GM23338 (cell line): Measurements from ENCODE around the gene IL1RL2. TPM values are rescaled to one million over a fixed set of nuclear protein-coding genes. Genes with fewer than 3 reads are reported as not detected.

ENCODE experiments used
- ATAC-seq: fragments of 200-7000 bp; cut with Tn5 transposase; 3 replicates; pipeline ENCODE4 v1.9.1; 2020
- DNase-seq: peaks from one replicate; pipeline ENCODE4 v3.0.0-alpha.2; 2015; ENCODE audit warnings: low spot score
- H2AFZ ChIP-seq: fragments of 200-600 bp; sonication (generic); 2 replicates; pipeline ENCODE4 v1.8.0; 2016; ENCODE audit warnings: antibody characterized with exemption, mild to moderate bottlenecking, moderate library complexity
- H3F3A ChIP-seq: fragments of 200-600 bp; sonication (generic); replicated peaks from 2 replicates; pipeline ENCODE4 v1.8.0; 2017; ENCODE audit warnings: antibody characterized with exemption, mixed run types, low read depth
- H3K27ac ChIP-seq: fragments of 200-600 bp; sonication (generic); 2 replicates; pipeline ENCODE4 v1.6.1; 2016; ENCODE audit warnings: low read depth
- H3K27me3 ChIP-seq: fragments of 200-600 bp; sonication (generic); 2 replicates; pipeline ENCODE4 v1.8.0; 2016; ENCODE audit warnings: mild to moderate bottlenecking, mixed run types, moderate library complexity; ENCODE audit not compliant: insufficient read depth
- H3K36me3 ChIP-seq: fragments of 200-600 bp; sonication (generic); 2 replicates; pipeline ENCODE4 v1.8.0; 2016; ENCODE audit warnings: mild to moderate bottlenecking; ENCODE audit not compliant: insufficient read depth
- H3K4me1 ChIP-seq: fragments of 200-600 bp; sonication (generic); 2 replicates; pipeline ENCODE4 v1.8.0; 2016; ENCODE audit warnings: mild to moderate bottlenecking, moderate library complexity; ENCODE audit not compliant: insufficient read depth
- H3K4me2 ChIP-seq: fragments of 200-600 bp; sonication (generic); 2 replicates; pipeline ENCODE4 v1.7.1; 2017; ENCODE audit warnings: mixed run types
- H3K4me3 ChIP-seq: fragments of 200-600 bp; sonication (generic); 2 replicates; pipeline ENCODE4 v1.6.1; 2016; ENCODE audit warnings: mixed run types
- H3K79me2 ChIP-seq: fragments of 200-600 bp; sonication (generic); replicated peaks from 2 replicates; pipeline ENCODE4 v1.8.0; 2017; ENCODE audit warnings: mild to moderate bottlenecking; ENCODE audit not compliant: insufficient read depth
- H3K9me2 ChIP-seq: fragments of 200-600 bp; sonication (generic); 2 replicates; pipeline ENCODE4 v1.8.0; 2017; ENCODE audit not compliant: insufficient read depth
- H4K20me1 ChIP-seq: fragments of 200-600 bp; sonication (generic); replicated peaks from 2 replicates; pipeline ENCODE4 v1.8.0; 2017; ENCODE audit warnings: mild to moderate bottlenecking; ENCODE audit not compliant: insufficient read depth
- H3K27ac Mint-ChIP-seq: 2 replicates; pipeline ENCODE4 v1.8.0; 2020; ENCODE audit warnings: inconsistent platforms, mild to moderate bottlenecking, moderate library complexity, mixed read lengths
- H3K27me3 Mint-ChIP-seq: 3 replicates; pipeline ENCODE4 v1.8.0; 2022; ENCODE audit warnings: low read depth, mild to moderate bottlenecking, moderate library complexity, mixed read lengths, inconsistent platforms; ENCODE audit not compliant: insufficient read depth, poor library complexity
- H3K36me3 Mint-ChIP-seq: 3 replicates; pipeline ENCODE4 v1.8.0; 2021; ENCODE audit warnings: low read depth, mild to moderate bottlenecking, inconsistent platforms, moderate library complexity, mixed read lengths
- H3K4me1 Mint-ChIP-seq: 3 replicates; pipeline ENCODE4 v1.8.0; 2020; ENCODE audit warnings: mild to moderate bottlenecking, inconsistent platforms, mixed read lengths
- H3K4me3 Mint-ChIP-seq: 3 replicates; pipeline ENCODE4 v1.8.0; 2021; ENCODE audit warnings: moderate library complexity, mild to moderate bottlenecking, inconsistent platforms, mixed read lengths
- H3K9me3 Mint-ChIP-seq: 3 replicates; pipeline ENCODE4 v1.8.0; 2020; ENCODE audit warnings: moderate library complexity, mild to moderate bottlenecking, inconsistent platforms, mixed read lengths
- CTCF ChIP-seq, 2 experiments: fragments of 200-600 bp in 1 of 2; sonication (generic) in 1 of 2; conservative IDR thresholded peaks; 2 replicates each; pipeline versions ENCODE4 v1.5.1 to v1.6.1; 2016 to 2017; ENCODE audit warnings: antibody characterized with exemption in 2 of 2, low read depth in 2 of 2, mild to moderate bottlenecking in 2 of 2, moderate library complexity in 1 of 2
- NANOG ChIP-seq: IDR thresholded peaks from 2 replicates; pipeline ENCODE4 v1.6.1; 2016; ENCODE audit warnings: antibody characterized with exemption, borderline replicate concordance
- POLR2AphosphoS5 ChIP-seq: IDR thresholded peaks from 2 replicates; pipeline ENCODE4 v1.6.1; 2016; ENCODE audit warnings: antibody characterized with exemption, low read depth
- ZNF114 ChIP-seq: fragments of 250-450 bp; sonication (Bioruptor Pico); IDR thresholded peaks from 2 replicates; pipeline ENCODE4 v1.5.0; 2020; ENCODE audit warnings: mild to moderate bottlenecking, moderate library complexity
- ZNF331 ChIP-seq: fragments of 250-450 bp; sonication (Bioruptor Pico); IDR thresholded peaks from 2 replicates; pipeline ENCODE4 v1.5.0; 2020; ENCODE audit warnings: low read depth, mild to moderate bottlenecking, moderate library complexity
- polyA plus RNA-seq: library from polyadenylated mRNA; unstranded; fragments of >200 nt; fragmentation: Nextera tagmentation; extraction: Ambion mirVana; gene quantifications from 2 replicates; pipeline ENCODE4 v1.2.1, GENCODE V29; 2016
- total RNA-seq: library from RNA; depleted of rRNA; stranded (reverse); fragments of >200 nt; shearing (Covaris generic); gene quantifications from 2 replicates; pipeline ENCODE4 v1.2.3, GENCODE V29; 2014
- TF ChIP-seq, protein P1 (sequence below): IDR thresholded peaks from one replicate; pipeline ENCODE4 v1.6.1; 2018; ENCODE audit warnings: antibody characterized with exemption; ENCODE audit not compliant: unreplicated experiment
- TF ChIP-seq, protein P2 (sequence below): IDR thresholded peaks from 2 replicates; pipeline ENCODE4 v1.6.1; 2016; ENCODE audit warnings: antibody characterized with exemption

Gene IL1RL2
- total and polyA plus RNA-seq, 2 experiments from 2014 or later = not detected

DNA sequence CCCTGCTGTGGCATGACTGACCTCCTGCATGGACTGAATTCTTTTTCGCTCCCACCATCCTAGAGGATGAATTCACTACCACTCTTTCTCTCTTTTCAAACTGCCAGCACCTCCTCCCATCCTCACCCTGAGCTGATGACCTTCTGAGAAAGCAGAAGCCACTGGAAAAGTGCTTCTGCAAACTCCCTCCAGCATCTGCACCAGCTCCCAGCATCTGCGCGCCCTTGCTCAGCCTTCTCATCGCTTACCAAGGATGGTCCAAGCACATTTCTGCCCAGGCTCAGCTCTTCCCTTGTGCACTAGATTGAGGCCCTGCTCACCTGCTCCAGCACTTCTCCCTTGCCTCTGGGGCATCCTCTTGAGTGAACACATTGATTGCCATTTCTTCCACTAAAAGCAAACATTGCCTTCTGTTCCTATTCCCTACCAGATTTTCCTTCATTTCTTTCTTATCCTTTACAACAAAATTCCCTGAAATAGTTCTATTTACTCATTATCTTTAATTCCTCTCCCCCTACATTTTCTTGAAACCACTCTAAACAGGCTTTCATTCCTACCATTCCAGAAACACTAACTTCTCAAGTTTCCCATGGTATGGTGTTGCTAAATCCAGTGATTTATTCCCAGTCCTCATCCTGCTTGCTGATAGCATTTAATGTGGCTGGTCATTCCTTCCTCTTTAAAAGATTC is 81.8 kb downstream of the IL1RL2 start (continued):
- TF ChIP-seq, protein P1, sequence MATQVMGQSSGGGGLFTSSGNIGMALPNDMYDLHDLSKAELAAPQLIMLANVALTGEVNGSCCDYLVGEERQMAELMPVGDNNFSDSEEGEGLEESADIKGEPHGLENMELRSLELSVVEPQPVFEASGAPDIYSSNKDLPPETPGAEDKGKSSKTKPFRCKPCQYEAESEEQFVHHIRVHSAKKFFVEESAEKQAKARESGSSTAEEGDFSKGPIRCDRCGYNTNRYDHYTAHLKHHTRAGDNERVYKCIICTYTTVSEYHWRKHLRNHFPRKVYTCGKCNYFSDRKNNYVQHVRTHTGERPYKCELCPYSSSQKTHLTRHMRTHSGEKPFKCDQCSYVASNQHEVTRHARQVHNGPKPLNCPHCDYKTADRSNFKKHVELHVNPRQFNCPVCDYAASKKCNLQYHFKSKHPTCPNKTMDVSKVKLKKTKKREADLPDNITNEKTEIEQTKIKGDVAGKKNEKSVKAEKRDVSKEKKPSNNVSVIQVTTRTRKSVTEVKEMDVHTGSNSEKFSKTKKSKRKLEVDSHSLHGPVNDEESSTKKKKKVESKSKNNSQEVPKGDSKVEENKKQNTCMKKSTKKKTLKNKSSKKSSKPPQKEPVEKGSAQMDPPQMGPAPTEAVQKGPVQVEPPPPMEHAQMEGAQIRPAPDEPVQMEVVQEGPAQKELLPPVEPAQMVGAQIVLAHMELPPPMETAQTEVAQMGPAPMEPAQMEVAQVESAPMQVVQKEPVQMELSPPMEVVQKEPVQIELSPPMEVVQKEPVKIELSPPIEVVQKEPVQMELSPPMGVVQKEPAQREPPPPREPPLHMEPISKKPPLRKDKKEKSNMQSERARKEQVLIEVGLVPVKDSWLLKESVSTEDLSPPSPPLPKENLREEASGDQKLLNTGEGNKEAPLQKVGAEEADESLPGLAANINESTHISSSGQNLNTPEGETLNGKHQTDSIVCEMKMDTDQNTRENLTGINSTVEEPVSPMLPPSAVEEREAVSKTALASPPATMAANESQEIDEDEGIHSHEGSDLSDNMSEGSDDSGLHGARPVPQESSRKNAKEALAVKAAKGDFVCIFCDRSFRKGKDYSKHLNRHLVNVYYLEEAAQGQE = no peak
- no peak for TF ChIP-seq NANOG

DNA sequence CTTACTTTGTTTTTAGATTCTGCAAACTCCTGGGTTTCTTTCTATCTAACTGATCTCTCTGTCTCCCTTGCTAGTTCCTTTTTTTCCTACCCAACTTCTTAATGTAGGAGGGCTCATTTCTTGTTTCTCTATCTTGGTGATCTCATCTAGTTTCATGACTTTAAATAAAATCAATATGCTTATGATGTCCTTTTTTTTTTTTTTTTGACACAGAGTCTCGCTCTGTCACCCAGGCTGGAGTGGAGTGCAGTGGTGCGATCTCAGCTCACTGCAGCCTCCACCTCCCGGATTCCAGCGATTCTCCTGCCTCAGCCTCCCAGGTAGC is 82.3 kb downstream of the IL1RL2 start:
- no peak overlapping the region for H3K4me3 ChIP-seq
- no peak overlapping the region for H3K4me2 ChIP-seq
- Mint-ChIP-seq H3K9me3 (peaks cover 8% of the 10 kb centered on the region; the same call in 2 of the 3 replicates), H3K36me3 (no peaks in the 10 kb centered on the region; the same call in 1 of the 3 replicates), H3K4me1 (no peaks in the 10 kb centered on the region), H3K4me3 (no peak overlapping the region), H3K27ac (no peak overlapping the region), H3K27me3 (no peaks in the 10 kb centered on the region)
- no peak overlapping the region for H2AFZ ChIP-seq
- H3K36me3 ChIP-seq = no peaks in the 10 kb centered on the region
- H3K9me2 ChIP-seq = no peaks in the 10 kb centered on the region; the same call in 1 of the 2 replicates
- ATAC-seq (no peak), DNase-seq (no peak)
- no peaks in the 10 kb centered on the region for H3K4me1 ChIP-seq
- H3K27ac ChIP-seq = no peak overlapping the region
- no peaks in the 10 kb centered on the region for H3F3A ChIP-seq
- H4K20me1 ChIP-seq = no peaks in the 10 kb centered on the region
- H3K79me2 ChIP-seq = no peaks in the 10 kb centered on the region
- H3K27me3 ChIP-seq = no peaks in the 10 kb centered on the region
- no peak for TF ChIP-seq CTCF (conservative IDR thresholded peaks at IDR 0.05; ENCODE audit: low read depth in 2 of 2)
- TF ChIP-seq, protein P1 = no peak
- TF ChIP-seq, protein P2, sequence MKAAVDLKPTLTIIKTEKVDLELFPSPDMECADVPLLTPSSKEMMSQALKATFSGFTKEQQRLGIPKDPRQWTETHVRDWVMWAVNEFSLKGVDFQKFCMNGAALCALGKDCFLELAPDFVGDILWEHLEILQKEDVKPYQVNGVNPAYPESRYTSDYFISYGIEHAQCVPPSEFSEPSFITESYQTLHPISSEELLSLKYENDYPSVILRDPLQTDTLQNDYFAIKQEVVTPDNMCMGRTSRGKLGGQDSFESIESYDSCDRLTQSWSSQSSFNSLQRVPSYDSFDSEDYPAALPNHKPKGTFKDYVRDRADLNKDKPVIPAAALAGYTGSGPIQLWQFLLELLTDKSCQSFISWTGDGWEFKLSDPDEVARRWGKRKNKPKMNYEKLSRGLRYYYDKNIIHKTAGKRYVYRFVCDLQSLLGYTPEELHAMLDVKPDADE = no peak
- no peak for TF ChIP-seq POLR2AphosphoS5
- no peak for TF ChIP-seq ZNF114 (CRISPR knock-in tag)
- TF ChIP-seq ZNF331 (CRISPR knock-in tag) = no peak
